Testis (tissue), 3 donors: Measurements from ENCODE around the gene MRPS15. TPM values are rescaled to one million over a fixed set of nuclear protein-coding genes. Genes with fewer than 3 reads are reported as not detected.
"Not testable (repeated sequence)": the region's sequence is repeated elsewhere in the genome, so short reads cannot be mapped to it uniquely, and the experiment has no call there.

Source experiments
- DNase-seq: peaks from one replicate; pipeline ENCODE4 v3.0.0-alpha.2; 2019
- H3K27ac ChIP-seq, 2 donors: fragments of 200-600 bp; sonication (generic); one replicate each; pipeline ENCODE4 v1.5.1; 2019
- H3K27me3 ChIP-seq: fragments of 200-600 bp; sonication (generic); one replicate; pipeline ENCODE4 v1.5.1; 2019
- H3K36me3 ChIP-seq: fragments of 200-600 bp; sonication (generic); one replicate; pipeline ENCODE4 v1.5.1; 2017; ENCODE audit warnings: low read depth; ENCODE audit errors: missing control alignments
- H3K4me1 ChIP-seq: fragments of 200-600 bp; sonication (generic); one replicate; pipeline ENCODE4 v1.5.1; 2019
- H3K4me3 ChIP-seq, 2 donors: fragments of 200-600 bp; sonication (generic); one replicate each; pipeline ENCODE4 v1.5.1; 2017 to 2019
- H3K9me3 ChIP-seq: fragments of 200-600 bp; sonication (generic); one replicate; pipeline ENCODE4 v1.5.1; 2017
- POLR2A ChIP-seq: fragments of 450-650 bp; IDR thresholded peaks from one replicate; pipeline ENCODE4 v1.6.1; 2017; ENCODE audit warnings: antibody characterized with exemption, mild to moderate bottlenecking, moderate library complexity
- WGBS, 2 donors: methylation state at CpG; one replicate each; pipeline ENCODE4 v1.1.5; 2018; 5-methylcytosine and 5-hydroxymethylcytosine counted together
- intact Hi-C: fragments of 100-400 bp; cut with DNase I; formaldehyde crosslinking; loops from one replicate; pipeline ENCODE4 v1.15.1; 2023; ENCODE audit warnings: low total_unique reads
- polyA plus RNA-seq: library from polyadenylated mRNA; stranded (reverse); fragments of 350-450 nt; fragmentation: Illumina TruSeq; extraction: RNeasy Lipid Tissue Mini Kit (QIAGEN cat#74804); gene quantifications from one replicate; pipeline ENCODE4 v1.2.3, GENCODE V29; 2014; ENCODE audit warnings: low read depth, low replicate concordance; ENCODE audit not compliant: insufficient read depth
- total RNA-seq, 2 donors: library from RNA; depleted of rRNA; stranded (reverse); fragments of >200 nt; gene quantifications; one replicate each; pipeline ENCODE4 v1.2.3, GENCODE V29; 2016
- TF ChIP-seq, protein P1 (sequence below), 3 experiments: fragments of 450-650 bp in 2 of 3; fragments of 200-600 bp in 1 of 3; sonication (generic) in 1 of 3; IDR thresholded peaks; one replicate each; pipeline ENCODE4 v1.5.1; 2016 to 2019; ENCODE audit warnings: antibody characterized with exemption in 3 of 3, mild to moderate bottlenecking in 2 of 3, moderate library complexity in 1 of 3

The MRPS15 gene
- total and polyA plus RNA-seq, 3 donors from 2014 or later: 101 to 349 (median 126) TPM

DNA sequence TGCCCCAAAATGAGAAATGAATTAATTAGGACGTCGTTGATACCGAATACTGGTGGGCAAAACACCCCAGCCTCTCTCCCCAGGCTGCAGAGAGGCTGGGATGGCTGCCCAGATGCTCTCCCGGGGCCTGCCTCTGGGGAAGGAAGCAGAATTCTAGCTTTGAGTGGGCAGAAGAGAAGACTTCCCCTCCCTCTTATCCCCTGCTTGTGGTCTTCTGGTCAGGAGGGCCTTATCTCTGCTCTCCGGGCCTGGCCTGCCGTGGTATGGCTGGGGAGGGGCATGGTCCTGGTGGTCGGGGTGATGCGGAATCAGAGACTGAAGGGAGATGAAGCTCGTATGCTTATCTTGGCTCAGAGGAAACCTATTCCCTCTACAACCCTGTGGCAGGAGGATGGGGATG is 28.3 kb upstream of the MRPS15 start:
- Histone ChIP-seq H3K4me1 (no peaks in the 10 kb centered on the region), H3K4me3 (no peak overlapping the region), H3K36me3 (no peaks in the 10 kb centered on the region), H3K27ac (no peak overlapping the region), H3K27me3 (no peaks in the 10 kb centered on the region), H3K9me3 (no peaks in the 10 kb centered on the region)
- 42 to 57% methylated on average over 7 to 9 of the region's 9 CpGs for WGBS, 2 donors
- intact Hi-C loops: no loop called here
- TF ChIP-seq POLR2A: no peak
- TF ChIP-seq, protein P1, sequence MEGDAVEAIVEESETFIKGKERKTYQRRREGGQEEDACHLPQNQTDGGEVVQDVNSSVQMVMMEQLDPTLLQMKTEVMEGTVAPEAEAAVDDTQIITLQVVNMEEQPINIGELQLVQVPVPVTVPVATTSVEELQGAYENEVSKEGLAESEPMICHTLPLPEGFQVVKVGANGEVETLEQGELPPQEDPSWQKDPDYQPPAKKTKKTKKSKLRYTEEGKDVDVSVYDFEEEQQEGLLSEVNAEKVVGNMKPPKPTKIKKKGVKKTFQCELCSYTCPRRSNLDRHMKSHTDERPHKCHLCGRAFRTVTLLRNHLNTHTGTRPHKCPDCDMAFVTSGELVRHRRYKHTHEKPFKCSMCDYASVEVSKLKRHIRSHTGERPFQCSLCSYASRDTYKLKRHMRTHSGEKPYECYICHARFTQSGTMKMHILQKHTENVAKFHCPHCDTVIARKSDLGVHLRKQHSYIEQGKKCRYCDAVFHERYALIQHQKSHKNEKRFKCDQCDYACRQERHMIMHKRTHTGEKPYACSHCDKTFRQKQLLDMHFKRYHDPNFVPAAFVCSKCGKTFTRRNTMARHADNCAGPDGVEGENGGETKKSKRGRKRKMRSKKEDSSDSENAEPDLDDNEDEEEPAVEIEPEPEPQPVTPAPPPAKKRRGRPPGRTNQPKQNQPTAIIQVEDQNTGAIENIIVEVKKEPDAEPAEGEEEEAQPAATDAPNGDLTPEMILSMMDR (IDR thresholded peaks at IDR 0.05): no peak
- DNase-seq: no peak

DNA sequence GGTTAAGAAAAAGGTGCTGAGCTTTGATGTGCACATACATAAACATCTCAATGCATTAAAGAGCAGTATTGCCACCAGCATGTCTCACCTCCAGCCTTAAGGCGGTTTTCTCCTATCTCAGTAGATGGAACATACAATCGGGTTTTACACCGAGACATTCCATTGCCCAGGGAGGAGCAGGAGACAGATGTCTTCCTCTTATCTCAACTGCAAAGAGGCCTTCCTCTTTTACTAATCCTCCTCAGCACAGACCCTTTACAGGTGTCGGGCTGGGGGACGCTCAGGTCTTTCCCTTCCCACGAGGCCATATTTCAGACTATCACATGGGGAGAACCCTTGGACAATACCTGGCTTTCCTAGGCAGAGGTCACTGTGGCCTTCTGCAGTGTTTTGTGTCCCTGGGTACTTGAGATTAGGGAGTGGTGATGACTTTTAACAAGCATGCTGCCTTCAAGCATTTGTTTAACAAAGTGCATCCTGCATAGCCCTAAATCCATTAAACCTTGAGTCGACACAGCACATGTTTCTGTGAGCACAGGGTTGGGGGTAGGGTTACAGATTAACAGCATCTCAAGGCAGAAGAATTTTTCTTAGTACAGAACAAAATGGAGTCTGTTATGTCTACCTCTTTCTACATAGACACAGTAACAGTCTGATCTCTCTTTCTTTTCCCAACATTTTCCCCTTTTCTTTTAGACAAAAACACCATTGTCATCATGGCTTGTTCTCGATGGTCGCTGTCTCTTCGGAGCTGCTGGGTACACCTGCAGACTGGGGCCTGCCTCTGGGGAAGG is 25.3 kb upstream of the MRPS15 start:
- H3K36me3 ChIP-seq, H3K27ac ChIP-seq, intact Hi-C loops, H3K4me1 ChIP-seq, DNase-seq, H3K9me3 ChIP-seq, H3K27me3 ChIP-seq, H3K4me3 ChIP-seq: not testable (repeated sequence)
- 54 to 67% methylated on average over 8 to 10 of the region's 10 CpGs for WGBS, 2 donors

DNA sequence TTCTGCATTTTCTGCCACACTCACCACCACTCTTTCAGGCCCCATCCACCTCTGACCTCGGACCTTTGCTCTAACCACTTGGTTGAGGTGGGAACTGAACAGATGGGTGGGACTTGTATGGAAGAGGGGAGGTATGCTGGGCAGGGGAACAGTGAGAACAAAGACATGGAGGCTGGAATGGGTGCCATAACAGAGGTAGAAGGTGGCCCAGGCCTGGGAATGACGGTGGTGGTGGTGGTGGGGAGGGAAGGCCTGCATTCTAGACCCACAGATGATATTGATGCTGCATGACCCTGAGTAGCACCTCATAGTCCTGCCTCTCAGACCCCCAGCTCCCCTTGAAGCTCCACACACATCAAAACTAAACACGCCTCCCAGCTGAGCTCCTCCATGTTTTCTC is 23.7 kb upstream of the MRPS15 start:
- intact Hi-C loops: no loop called here
- WGBS, 2 donors: 89% methylated on average over 3 of the region's 3 CpGs
- H3K27me3 ChIP-seq: no peaks in the 10 kb centered on the region
- H3K36me3 ChIP-seq: no peaks in the 10 kb centered on the region
- no peaks in the 10 kb centered on the region for H3K4me1 ChIP-seq
- H3K27ac ChIP-seq: no peak overlapping the region
- no peak for DNase-seq
- H3K4me3 ChIP-seq: no peak overlapping the region
- no peaks in the 10 kb centered on the region for H3K9me3 ChIP-seq
- TF ChIP-seq, protein P1 (IDR thresholded peaks at IDR 0.05): no peak
- no peak for TF ChIP-seq POLR2A

DNA sequence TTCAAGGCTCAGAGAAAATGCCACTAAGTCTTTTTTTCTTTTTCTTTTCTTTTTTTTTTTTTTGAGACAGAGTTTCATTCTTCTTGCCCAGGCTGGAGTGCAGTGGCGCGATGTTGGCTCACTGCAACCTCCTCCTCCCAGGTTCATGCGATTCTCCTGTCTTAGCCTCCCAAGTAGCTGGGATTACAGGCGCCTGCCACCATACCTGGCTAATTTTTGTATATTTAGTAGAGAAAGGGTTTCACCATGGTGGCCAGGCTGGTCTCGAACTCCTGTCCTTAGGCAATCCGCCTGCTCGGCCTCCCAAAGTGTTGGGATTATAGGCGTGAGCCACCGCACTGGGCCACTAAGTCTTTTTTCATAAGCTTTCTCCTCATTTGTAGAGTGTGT is 23.1 kb upstream of the MRPS15 start:
- H3K4me1 ChIP-seq, intact Hi-C loops, H3K4me3 ChIP-seq, H3K9me3 ChIP-seq, H3K36me3 ChIP-seq, H3K27me3 ChIP-seq, H3K27ac ChIP-seq, DNase-seq: not testable (repeated sequence)
- WGBS, 2 donors: 96 to 98% methylated on average over 9 of the region's 9 CpGs

DNA sequence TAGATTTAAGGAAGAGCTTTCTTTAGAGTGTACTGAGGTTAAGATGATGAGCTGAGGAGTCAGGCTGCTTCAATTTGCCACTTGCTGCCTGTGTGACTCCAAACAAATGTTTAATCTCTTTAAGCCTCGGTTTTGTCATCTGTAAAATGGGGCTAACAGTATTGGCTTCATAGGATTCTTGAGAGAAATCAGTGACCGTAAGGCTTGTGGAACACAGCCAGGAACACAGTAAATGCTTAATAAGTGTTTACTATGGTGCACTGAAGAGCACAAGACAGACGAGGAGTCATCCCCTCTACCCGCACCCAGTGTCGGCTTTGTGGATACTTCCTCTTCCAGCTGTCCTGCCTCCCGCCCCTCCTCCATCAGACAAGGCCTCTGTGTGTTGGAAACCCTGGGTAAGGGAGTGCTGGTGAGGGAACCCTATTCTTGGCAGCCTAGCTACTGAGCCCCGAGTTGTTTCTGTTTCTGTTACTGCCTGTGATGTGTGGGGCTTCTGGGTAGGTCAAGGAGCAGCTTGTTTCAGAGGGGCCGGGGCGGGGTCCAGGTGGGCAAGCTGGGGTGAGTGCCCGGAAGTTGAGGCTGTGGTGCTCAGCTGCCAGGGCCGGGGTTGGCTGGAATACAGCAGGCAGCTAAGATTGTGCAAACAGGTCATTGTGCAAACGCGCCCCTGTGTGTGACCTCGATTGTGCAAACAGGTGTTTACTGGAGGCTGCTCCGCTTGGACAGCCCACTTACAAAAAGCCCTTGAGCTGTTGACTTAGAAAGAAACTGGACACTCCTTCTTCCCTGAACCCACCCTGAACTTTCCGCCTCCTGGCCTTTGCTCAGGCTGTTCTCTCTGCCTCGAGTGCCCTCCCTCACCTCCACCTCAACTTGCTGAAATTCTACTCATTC is 22.5 kb upstream of the MRPS15 start:
- 72 to 75% methylated on average over 17 of the region's 17 CpGs for WGBS, 2 donors
- DNase-seq: no peak
- H3K36me3 ChIP-seq: no peaks in the 10 kb centered on the region

More for the DNA sequence above, 22.5 kb upstream of the MRPS15 start:
- TF ChIP-seq, protein P1 (IDR thresholded peaks at IDR 0.05): no peak
- Histone ChIP-seq H3K4me3 (no peak overlapping the region), H3K27me3 (no peaks in the 10 kb centered on the region), H3K27ac (no peak overlapping the region), H3K4me1 (no peaks in the 10 kb centered on the region), H3K9me3 (no peaks in the 10 kb centered on the region)
- intact Hi-C loops: no loop called here
